GM12873 (cell line): Measurements from ENCODE around the gene NUDT22.

Source experiments
- CTCF ChIP-seq: IDR thresholded peaks from 2 replicates; pipeline ENCODE4 v1.5.1; 2012; ENCODE audit warnings: low read depth, mild to moderate bottlenecking, moderate library complexity, low read length, control low read depth; ENCODE audit not compliant: insufficient read depth; ENCODE audit errors: missing control alignments

The NUDT22 gene

GRCh38 chr11:64223001-64223651 is 2.9 kb upstream of the NUDT22 start:
- TF ChIP-seq CTCF, result no peak

GRCh38 chr11:64224151-64224890 is 1.8 kb upstream of the NUDT22 start:
- no peak for TF ChIP-seq CTCF

GRCh38 chr11:64224891-64225607 is 1.0 kb upstream of the NUDT22 start:
- no peak for TF ChIP-seq CTCF

- no peak for TF ChIP-seq CTCF
Measured at GRCh38 chr11:64226507-64227051, 505 bp downstream of the NUDT22 start.

- TF ChIP-seq CTCF, result no peak
Measured at GRCh38 chr11:64227405-64227956, 1.4 kb downstream of the NUDT22 start.

GRCh38 chr11:64229090-64229743 is 3.1 kb downstream of the NUDT22 start:
- no peak for TF ChIP-seq CTCF
